T-helper 1 cell treated with Interleukin-12 subunit alpha and Interleukin-12 subunit beta and Interleukin-4 antibody, amounts not matched to agents 30 μg/mL and 1 μg/mL, for 36 hours (primary cell): ENCODE measurements around the gene LRRC41.
"Not testable (repeated sequence)": the region's sequence is repeated elsewhere in the genome, so short reads cannot be mapped to it uniquely, and the experiment has no call there.

Experiments used
- H3K27ac Mint-ChIP-seq: one replicate; pipeline ENCODE4 v1.8.0; 2021; ENCODE audit warnings: mild to moderate bottlenecking, mixed read lengths
- H3K27me3 Mint-ChIP-seq: one replicate; pipeline ENCODE4 v1.8.0; 2021; ENCODE audit warnings: low read depth, mixed read lengths
- H3K36me3 Mint-ChIP-seq: one replicate; pipeline ENCODE4 v1.8.0; 2021; ENCODE audit warnings: low read depth, mixed read lengths
- H3K4me1 Mint-ChIP-seq: one replicate; pipeline ENCODE4 v1.8.0; 2021; ENCODE audit warnings: low read depth, mixed read lengths
- H3K4me3 Mint-ChIP-seq: one replicate; pipeline ENCODE4 v1.8.0; 2021; ENCODE audit warnings: mild to moderate bottlenecking, moderate library complexity, mixed read lengths
- H3K9me3 Mint-ChIP-seq: one replicate; pipeline ENCODE4 v1.8.0; 2021; ENCODE audit warnings: mixed read lengths

LRRC41 gene

DNA sequence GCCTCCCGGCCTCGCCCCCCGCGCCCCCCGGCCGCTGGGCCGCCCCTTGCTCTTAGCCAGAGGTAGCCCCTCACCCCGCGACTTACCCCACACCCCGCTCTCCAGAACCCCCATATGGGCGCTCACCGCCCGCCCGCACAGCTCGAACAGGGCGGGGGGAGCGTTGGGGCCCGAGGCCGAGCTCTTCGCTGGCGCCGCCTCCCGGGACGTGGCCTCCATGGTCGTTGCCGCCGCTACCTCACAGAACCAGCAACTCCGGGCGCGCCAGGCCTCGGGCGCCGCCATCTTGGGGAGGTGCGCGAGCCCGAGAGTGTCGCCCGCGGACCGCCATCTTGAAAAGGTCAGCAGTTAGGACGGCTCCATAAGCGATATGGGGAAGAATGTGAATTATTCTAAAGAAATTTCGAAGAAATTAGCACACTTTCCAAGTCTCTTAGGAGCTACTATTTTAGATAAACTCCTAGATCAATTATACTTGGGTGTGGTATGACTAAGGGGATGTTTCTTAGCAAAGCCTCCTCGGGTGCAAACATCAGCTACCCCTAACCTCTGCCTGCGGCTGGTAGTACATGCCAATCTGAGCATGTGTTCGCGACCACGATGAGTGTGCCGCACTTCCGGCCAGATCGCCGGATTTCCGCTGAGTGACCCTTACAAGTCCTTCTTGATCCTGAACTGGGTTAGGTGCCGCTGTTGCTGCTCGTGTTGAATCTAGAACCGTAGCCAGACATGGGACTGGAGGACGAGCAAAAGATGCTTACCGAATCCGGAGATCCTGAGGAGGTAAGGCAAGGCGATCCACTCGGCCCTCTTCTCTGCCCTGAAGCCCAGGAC is at the start of gene LRRC41, which contains the start of gene UQCRH:
Gene LRRC41 (minus strand): TSS at position 579 of the 834 bp plus-strand sequence. CDS start 294 bp downstream, at position 285.
Gene UQCRH (plus strand): TSS at position 661 of the 834 bp plus-strand sequence. CDS start 69 bp downstream, at position 730.
- Mint-ChIP-seq H3K27me3 (no peaks in the 10 kb centered on the region), H3K9me3 (no peaks in the 10 kb centered on the region), H3K27ac (peak within 1 kb of the TSS; percentile 97), H3K36me3 (peaks cover 7% of the 10 kb centered on the region), H3K4me1 (peaks cover 35% of the 10 kb centered on the region), H3K4me3 (peak within 1 kb of the TSS; percentile 97)

GRCh38 chr1:46352363-46352762 is 48.9 kb upstream of the LRRC41 start:
- Mint-ChIP-seq H3K36me3 (peaks cover 26% of the 10 kb centered on the region), H3K27ac (no peak overlapping the region), H3K4me1 (peaks cover 5% of the 10 kb centered on the region)

DNA sequence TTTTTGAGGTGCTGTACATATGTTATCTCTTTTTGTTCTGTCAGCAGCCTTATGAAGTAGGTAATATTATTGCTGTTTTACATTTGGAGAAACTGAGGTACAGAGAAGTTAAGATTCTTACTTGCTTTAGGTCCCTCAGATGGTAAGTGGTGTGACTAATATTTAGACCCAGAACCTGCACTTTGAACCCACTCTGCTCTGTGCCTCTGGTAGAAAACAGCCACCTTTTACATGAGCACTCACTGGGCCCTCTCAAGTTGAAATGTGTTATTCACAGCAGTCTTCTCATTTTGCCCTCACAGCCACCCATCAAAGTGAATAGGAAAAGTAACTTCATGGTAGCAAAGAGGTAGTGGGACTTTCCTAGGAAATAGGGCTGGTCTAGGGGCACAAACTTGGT is 41.9 kb upstream of the LRRC41 start:
- no peaks in the 10 kb centered on the region for H3K27me3 Mint-ChIP-seq
- no peak overlapping the region for H3K27ac Mint-ChIP-seq
- no peaks in the 10 kb centered on the region for H3K9me3 Mint-ChIP-seq
- H3K36me3 Mint-ChIP-seq: peaks cover 40% of the 10 kb centered on the region
- no peak overlapping the region for H3K4me3 Mint-ChIP-seq
- peaks cover 37% of the 10 kb centered on the region for H3K4me1 Mint-ChIP-seq

More at GRCh38 chr1:46352363-46352762, 48.9 kb upstream of the LRRC41 start:
- H3K9me3 Mint-ChIP-seq: no peaks in the 10 kb centered on the region
- H3K4me3 Mint-ChIP-seq: no peak overlapping the region
- H3K27me3 Mint-ChIP-seq: no peaks in the 10 kb centered on the region

DNA sequence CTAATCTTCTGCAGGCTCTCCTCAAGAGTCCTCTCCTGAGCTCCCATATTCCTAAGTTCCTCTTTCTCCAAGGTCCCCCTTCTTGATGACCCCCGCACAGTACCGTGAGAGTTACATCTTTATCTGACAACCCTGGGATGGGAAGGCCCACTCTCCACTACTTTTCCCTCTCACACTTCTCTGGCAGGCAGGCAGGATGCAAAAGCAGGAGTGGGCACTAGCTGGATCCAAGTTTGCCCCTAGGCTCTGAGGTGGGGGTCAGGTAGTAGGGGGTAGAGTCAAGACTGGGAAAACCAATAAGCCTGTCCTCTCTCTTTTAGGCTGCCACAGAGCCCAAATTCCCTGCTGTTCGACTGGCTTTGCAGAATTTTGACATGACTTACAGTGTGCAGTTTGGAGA is 41.1 kb upstream of the LRRC41 start:
- Mint-ChIP-seq H3K27ac (no peak overlapping the region), H3K4me3 (no peak overlapping the region), H3K27me3 (no peaks in the 10 kb centered on the region), H3K4me1 (peaks cover 39% of the 10 kb centered on the region), H3K36me3 (peaks cover 37% of the 10 kb centered on the region), H3K9me3 (no peaks in the 10 kb centered on the region)

- no peak overlapping the region for H3K4me3 Mint-ChIP-seq
- H3K9me3 Mint-ChIP-seq: no peaks in the 10 kb centered on the region
- no peaks in the 10 kb centered on the region for H3K27me3 Mint-ChIP-seq
- H3K36me3 Mint-ChIP-seq: peaks cover 37% of the 10 kb centered on the region
- H3K27ac Mint-ChIP-seq: peak overlapping the region; percentile 47
- peaks cover 40% of the 10 kb centered on the region for H3K4me1 Mint-ChIP-seq
Observed at GRCh38 chr1:46343705-46344104, 40.3 kb upstream of the LRRC41 start.

GRCh38 chr1:46343351-46343695 is 39.9 kb upstream of the LRRC41 start:
- Mint-ChIP-seq H3K4me3 (peak overlapping the region; percentile 12), H3K27me3 (no peaks in the 10 kb centered on the region), H3K9me3 (no peaks in the 10 kb centered on the region), H3K36me3 (peaks cover 36% of the 10 kb centered on the region), H3K27ac (peak overlapping the region; percentile 52), H3K4me1 (peaks cover 40% of the 10 kb centered on the region)

DNA sequence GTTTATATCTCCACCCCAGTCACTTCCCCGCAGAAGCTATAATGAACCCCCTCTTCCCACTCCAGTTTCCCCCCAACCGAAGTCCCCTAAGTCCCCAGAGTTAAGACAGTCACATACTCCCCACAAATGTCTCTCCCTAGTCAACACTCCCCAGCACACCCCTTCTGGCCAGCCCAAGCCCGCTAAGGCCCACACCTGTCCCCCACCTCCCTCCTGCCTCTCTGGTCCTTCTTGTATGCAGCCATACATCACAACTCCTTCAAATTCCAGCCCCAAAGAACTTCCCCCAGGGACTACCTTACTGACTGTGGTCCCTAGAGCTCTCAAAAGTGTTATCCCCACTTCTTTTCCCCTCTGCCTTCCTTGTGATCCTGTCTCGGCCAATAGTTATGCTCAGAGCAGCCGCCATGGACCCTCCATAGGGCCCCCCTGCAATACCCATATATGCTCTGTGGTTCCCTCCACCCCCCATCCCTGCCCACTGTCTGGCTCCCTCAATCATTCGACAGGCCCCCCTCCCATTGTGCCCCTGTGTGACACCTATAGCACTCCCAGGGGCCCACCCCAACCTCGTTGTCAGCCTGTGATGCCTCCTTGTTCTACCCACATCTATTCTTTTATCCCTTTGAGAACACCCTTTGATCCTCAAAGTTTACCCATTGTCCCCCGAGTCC is 39.4 kb upstream of the LRRC41 start:
- Mint-ChIP-seq H3K4me1 (peaks cover 35% of the 10 kb centered on the region), H3K27ac (peak overlapping the region; percentile 53), H3K36me3 (peaks cover 31% of the 10 kb centered on the region), H3K9me3 (no peaks in the 10 kb centered on the region), H3K27me3 (no peaks in the 10 kb centered on the region), H3K4me3 (peak overlapping the region; percentile 100)

DNA sequence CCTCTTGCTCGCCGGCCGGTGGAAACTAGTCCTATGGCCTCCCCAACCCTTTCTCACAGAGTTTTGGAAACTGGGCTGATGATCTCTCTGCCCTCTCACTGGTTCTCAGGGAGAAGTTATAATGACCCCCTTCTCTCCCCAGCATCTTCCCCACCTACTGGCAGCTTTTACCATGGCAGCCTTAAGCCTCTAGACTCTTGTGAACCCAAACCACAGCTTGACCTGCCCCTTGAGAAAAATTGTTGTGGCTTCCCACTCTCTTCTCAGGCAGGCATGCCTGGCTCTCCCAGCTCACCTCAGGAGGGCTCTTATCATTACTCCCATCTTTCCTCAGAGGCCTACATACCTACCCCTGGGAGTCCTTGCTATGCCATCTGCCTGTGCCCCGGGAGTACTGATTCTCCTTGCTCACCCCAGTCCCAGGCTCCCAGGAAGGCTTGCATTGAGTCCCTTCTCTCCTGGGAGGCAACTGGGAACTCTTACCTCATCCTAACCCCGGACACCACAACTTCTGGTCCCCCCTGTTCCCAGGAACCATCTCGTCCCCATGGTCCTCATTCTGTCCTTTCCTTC is 38.8 kb upstream of the LRRC41 start:
- Mint-ChIP-seq H3K27ac (peak overlapping the region; percentile 100), H3K4me1 (peaks cover 35% of the 10 kb centered on the region), H3K36me3 (peaks cover 26% of the 10 kb centered on the region), H3K4me3 (peak overlapping the region; percentile 100), H3K9me3 (no peaks in the 10 kb centered on the region), H3K27me3 (no peaks in the 10 kb centered on the region)

- Mint-ChIP-seq H3K4me1 (peaks cover 35% of the 10 kb centered on the region), H3K9me3 (no peaks in the 10 kb centered on the region), H3K27ac (peak overlapping the region; percentile 100), H3K36me3 (peaks cover 21% of the 10 kb centered on the region), H3K27me3 (no peaks in the 10 kb centered on the region), H3K4me3 (peak overlapping the region; percentile 100)
Observed at GRCh38 chr1:46341222-46342083, 38.0 kb upstream of the LRRC41 start.

GRCh38 chr1:46340404-46341221 is 37.2 kb upstream of the LRRC41 start, which contains the start of gene NSUN4:
NSUN4 (plus strand) TSS chr1:46340807; CDS start chr1:46340827, 20 bp downstream.
- peaks cover 20% of the 10 kb centered on the region for H3K36me3 Mint-ChIP-seq
- H3K27me3 Mint-ChIP-seq: no peaks in the 10 kb centered on the region
- no peaks in the 10 kb centered on the region for H3K9me3 Mint-ChIP-seq
- H3K27ac Mint-ChIP-seq: peak within 1 kb of the TSS; percentile 100
- peaks cover 35% of the 10 kb centered on the region for H3K4me1 Mint-ChIP-seq
- peak within 1 kb of the TSS; percentile 100 for H3K4me3 Mint-ChIP-seq

GRCh38 chr1:46337409-46337808 is 34.0 kb upstream of the LRRC41 start:
- peaks cover 11% of the 10 kb centered on the region for H3K36me3 Mint-ChIP-seq
- H3K27ac Mint-ChIP-seq, H3K9me3 Mint-ChIP-seq, H3K4me3 Mint-ChIP-seq, H3K27me3 Mint-ChIP-seq: not testable (repeated sequence)
- H3K4me1 Mint-ChIP-seq: peaks cover 20% of the 10 kb centered on the region

- H3K36me3 Mint-ChIP-seq: no peaks in the 10 kb centered on the region
- H3K27ac Mint-ChIP-seq: no peak overlapping the region
- peaks cover 2% of the 10 kb centered on the region for H3K4me1 Mint-ChIP-seq
- H3K4me3 Mint-ChIP-seq: no peak overlapping the region
- no peaks in the 10 kb centered on the region for H3K9me3 Mint-ChIP-seq
- H3K27me3 Mint-ChIP-seq: no peaks in the 10 kb centered on the region
Observed at GRCh38 chr1:46335081-46335480, 31.7 kb upstream of the LRRC41 start.

GRCh38 chr1:46334030-46334384 is 30.6 kb upstream of the LRRC41 start:
- Mint-ChIP-seq H3K4me3 (no peak overlapping the region), H3K27me3 (no peaks in the 10 kb centered on the region), H3K4me1 (no peaks in the 10 kb centered on the region), H3K9me3 (no peaks in the 10 kb centered on the region), H3K27ac (no peak overlapping the region), H3K36me3 (no peaks in the 10 kb centered on the region)
